ENCODE data around the gene TEAD1.

DNA sequence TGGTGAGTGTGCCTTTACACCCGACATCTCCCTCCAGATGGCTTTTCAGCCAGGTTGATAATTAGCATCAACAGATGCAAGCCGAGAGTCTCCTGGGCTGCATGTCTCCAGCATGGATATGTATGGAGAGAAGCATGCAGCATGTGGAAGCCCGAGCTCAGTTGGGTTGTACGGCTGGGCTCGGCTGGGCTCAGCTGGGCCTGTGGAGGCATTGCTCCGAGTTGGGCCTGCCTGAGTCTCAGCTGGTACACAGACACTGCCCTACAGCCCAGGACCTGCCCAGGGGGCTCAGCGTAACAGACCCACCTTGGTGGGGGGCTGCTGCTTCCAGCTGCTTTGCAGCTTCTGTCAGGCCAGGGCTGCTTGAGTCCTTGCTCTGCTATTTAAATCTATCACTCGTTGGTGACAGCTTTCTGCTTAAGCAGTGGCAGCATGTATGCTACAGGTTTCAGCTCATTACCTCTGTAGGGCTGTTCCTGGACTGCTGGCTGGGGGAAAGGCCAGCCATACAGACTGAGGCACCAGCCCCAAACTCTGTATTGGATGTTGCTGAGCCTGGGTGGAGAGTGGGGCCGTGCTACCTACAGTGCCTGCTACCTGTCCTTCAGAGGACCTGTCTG, 115.5 kb downstream of the TEAD1 start:
- TF ChIP-seq, protein P1, sequence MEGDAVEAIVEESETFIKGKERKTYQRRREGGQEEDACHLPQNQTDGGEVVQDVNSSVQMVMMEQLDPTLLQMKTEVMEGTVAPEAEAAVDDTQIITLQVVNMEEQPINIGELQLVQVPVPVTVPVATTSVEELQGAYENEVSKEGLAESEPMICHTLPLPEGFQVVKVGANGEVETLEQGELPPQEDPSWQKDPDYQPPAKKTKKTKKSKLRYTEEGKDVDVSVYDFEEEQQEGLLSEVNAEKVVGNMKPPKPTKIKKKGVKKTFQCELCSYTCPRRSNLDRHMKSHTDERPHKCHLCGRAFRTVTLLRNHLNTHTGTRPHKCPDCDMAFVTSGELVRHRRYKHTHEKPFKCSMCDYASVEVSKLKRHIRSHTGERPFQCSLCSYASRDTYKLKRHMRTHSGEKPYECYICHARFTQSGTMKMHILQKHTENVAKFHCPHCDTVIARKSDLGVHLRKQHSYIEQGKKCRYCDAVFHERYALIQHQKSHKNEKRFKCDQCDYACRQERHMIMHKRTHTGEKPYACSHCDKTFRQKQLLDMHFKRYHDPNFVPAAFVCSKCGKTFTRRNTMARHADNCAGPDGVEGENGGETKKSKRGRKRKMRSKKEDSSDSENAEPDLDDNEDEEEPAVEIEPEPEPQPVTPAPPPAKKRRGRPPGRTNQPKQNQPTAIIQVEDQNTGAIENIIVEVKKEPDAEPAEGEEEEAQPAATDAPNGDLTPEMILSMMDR (conservative IDR thresholded peaks at IDR 0.05; ENCODE audit: low read depth in 2 of 2) = no peak
- TF ChIP-seq POLR2AphosphoS5 (IDR thresholded peaks at IDR 0.05; ENCODE audit: low read depth) = no peak
- TF ChIP-seq, protein P2, sequence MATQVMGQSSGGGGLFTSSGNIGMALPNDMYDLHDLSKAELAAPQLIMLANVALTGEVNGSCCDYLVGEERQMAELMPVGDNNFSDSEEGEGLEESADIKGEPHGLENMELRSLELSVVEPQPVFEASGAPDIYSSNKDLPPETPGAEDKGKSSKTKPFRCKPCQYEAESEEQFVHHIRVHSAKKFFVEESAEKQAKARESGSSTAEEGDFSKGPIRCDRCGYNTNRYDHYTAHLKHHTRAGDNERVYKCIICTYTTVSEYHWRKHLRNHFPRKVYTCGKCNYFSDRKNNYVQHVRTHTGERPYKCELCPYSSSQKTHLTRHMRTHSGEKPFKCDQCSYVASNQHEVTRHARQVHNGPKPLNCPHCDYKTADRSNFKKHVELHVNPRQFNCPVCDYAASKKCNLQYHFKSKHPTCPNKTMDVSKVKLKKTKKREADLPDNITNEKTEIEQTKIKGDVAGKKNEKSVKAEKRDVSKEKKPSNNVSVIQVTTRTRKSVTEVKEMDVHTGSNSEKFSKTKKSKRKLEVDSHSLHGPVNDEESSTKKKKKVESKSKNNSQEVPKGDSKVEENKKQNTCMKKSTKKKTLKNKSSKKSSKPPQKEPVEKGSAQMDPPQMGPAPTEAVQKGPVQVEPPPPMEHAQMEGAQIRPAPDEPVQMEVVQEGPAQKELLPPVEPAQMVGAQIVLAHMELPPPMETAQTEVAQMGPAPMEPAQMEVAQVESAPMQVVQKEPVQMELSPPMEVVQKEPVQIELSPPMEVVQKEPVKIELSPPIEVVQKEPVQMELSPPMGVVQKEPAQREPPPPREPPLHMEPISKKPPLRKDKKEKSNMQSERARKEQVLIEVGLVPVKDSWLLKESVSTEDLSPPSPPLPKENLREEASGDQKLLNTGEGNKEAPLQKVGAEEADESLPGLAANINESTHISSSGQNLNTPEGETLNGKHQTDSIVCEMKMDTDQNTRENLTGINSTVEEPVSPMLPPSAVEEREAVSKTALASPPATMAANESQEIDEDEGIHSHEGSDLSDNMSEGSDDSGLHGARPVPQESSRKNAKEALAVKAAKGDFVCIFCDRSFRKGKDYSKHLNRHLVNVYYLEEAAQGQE (IDR thresholded peaks at IDR 0.05; ENCODE audit: unreplicated experiment) = no peak
- TF ChIP-seq JUNB (IDR thresholded peaks at IDR 0.05; ENCODE audit: unreplicated experiment) = no peak
- no peak for TF ChIP-seq EZH2 (IDR thresholded peaks at IDR 0.05; ENCODE audit: low read depth, unreplicated experiment)
- TF ChIP-seq ZNF331 (CRISPR knock-in tag; IDR thresholded peaks at IDR 0.05; ENCODE audit: low read depth) = no peak
- TF ChIP-seq ZNF114 (CRISPR knock-in tag; IDR thresholded peaks at IDR 0.05) = no peak
- no peak for TF ChIP-seq ZNF462 (CRISPR knock-in tag; IDR thresholded peaks at IDR 0.05)
- no peak for TF ChIP-seq EZH2phosphoT487 (IDR thresholded peaks at IDR 0.05; ENCODE audit: unreplicated experiment)
- no peak for TF ChIP-seq ETS1 (IDR thresholded peaks at IDR 0.05)
- no peak for TF ChIP-seq NANOG (IDR thresholded peaks at IDR 0.05; ENCODE audit: borderline replicate concordance)
